Measurements from ENCODE around the gene INPP5J.

DNA sequence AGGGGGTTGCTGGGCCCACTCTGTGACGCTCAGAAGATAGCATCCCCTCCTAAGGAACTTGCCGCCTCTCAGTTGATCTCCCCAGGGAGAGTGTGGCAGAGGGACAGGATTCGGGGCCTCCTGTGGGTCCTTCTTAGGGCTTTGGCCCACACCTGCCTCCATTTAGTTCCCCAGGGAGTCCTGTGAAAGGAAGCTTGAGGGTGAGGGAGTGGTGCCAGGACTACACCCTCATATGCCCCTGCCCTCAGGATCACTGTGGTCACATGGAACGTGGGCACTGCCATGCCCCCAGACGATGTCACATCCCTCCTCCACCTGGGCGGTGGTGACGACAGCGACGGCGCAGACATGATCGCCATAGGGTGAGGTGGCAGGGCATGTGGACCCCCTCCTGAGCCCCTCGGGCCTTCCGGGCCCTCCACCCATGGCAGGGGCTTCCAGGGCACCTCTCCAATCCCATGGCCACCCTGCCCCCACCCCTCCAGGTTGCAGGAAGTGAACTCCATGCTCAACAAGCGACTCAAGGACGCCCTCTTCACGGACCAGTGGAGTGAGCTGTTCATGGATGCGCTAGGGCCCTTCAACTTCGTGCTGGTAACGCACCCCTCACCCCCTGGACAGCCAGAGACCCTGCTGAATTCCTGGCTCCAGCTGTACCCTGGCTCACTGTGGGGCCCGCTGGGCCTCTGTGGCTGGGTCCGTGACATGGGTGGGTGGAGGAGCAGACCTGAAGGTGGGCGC, 3.5 kb downstream of the INPP5J start:
- TF ChIP-seq POLR2A (IDR thresholded peaks at IDR 0.05; ENCODE audit: low read depth, low read length) (no peak), POLR2AphosphoS5 (IDR thresholded peaks at IDR 0.05; ENCODE audit: low read depth, low read length) (no peak), TAF1 (IDR thresholded peaks at IDR 0.05; ENCODE audit: low read depth, low read length) (no peak), SPI1 (IDR thresholded peaks at IDR 0.05; ENCODE audit: low read depth, low read length) (no peak)
